Ovary (tissue), 9 donors: Measurements from ENCODE around the gene TGIF1. TPM values are rescaled to one million over a fixed set of nuclear protein-coding genes. Genes with fewer than 3 reads are reported as not detected.

Experiments
- DNase-seq, 5 donors: peaks; one replicate each; pipeline ENCODE4 v3.0.0-alpha.2; 2019 to 2020
- H3K27ac ChIP-seq, 2 donors: fragments of 200-600 bp; one replicate each; pipeline versions ENCODE4 v1.5.1 to v1.8.0; 2019 to 2022
- H3K27me3 ChIP-seq: fragments of 200-600 bp; one replicate; pipeline ENCODE4 v1.8.0; 2022
- H3K36me3 ChIP-seq: fragments of 200-600 bp; sonication (generic); one replicate; pipeline ENCODE4 v1.5.1; 2019
- H3K4me1 ChIP-seq: one replicate; pipeline ENCODE4 v1.8.1; 2013; ENCODE audit warnings: mild to moderate bottlenecking, moderate library complexity; ENCODE audit not compliant: insufficient read depth
- H3K4me3 ChIP-seq: fragments of 200-600 bp; sonication (generic); one replicate; pipeline ENCODE4 v1.5.1; 2017
- H3K9me3 ChIP-seq, 2 donors: fragments of 200-600 bp in 1 of 2; sonication (generic) in 1 of 2; one replicate each; pipeline versions ENCODE4 v1.5.1 to v1.8.1; 2013 to 2019; ENCODE audit warnings: mild to moderate bottlenecking in 1 of 2, moderate library complexity in 1 of 2
- EP300 ChIP-seq: sonication (generic); formaldehyde crosslinking; IDR thresholded peaks from one replicate; pipeline ENCODE4 v1.6.1; 2017; ENCODE audit warnings: antibody characterized with exemption
- POLR2A ChIP-seq: fragments of 450-650 bp; IDR thresholded peaks from one replicate; pipeline ENCODE4 v1.6.1; 2017; ENCODE audit warnings: antibody characterized with exemption, mild to moderate bottlenecking, moderate library complexity
- WGBS, 3 donors: extraction: QIAGEN DNeasy Blood & Tissue Kit in 1 of 3; methylation state at CpG; one replicate each; pipeline versions ENCODE4 v1.1.5 to v1.1.7; 2013 to 2017; 5-methylcytosine and 5-hydroxymethylcytosine counted together
- intact Hi-C, 4 donors: fragments of 100-400 bp; cut with DNase I; formaldehyde crosslinking; loops; one replicate each; pipeline versions ENCODE4 v1.11.0 to v1.15.1; 2022 to 2023
- polyA plus RNA-seq, 2 donors: library from polyadenylated mRNA; stranded (reverse); fragments of 200-250 nt in 1 of 2; fragments of 350-450 nt in 1 of 2; fragmentation: Illumina TruSeq in 1 of 2; extraction: RNeasy Lipid Tissue Mini Kit (QIAGEN cat#74804) in 1 of 2; gene quantifications; one replicate each; pipeline ENCODE4 v1.2.3, GENCODE V29; 2013 to 2014
- total RNA-seq, 7 donors: library from RNA; depleted of rRNA in 2 of 7; stranded (reverse); fragments of >200 nt in 2 of 7; fragmentation: NEBNext Ultra II Directional in 3 of 7; extraction: Animal tissue kit (Norgen Biotek cat#: 25700) in 3 of 7; gene quantifications; one replicate each; pipeline versions ENCODE4 v1.1.0 to v1.2.4, GENCODE V29; 2016 to 2023
- TF ChIP-seq, protein P1 (sequence below), 3 donors: fragments of 450-650 bp in 2 of 3; fragments of 200-600 bp in 1 of 3; IDR thresholded peaks; one replicate each; pipeline versions ENCODE4 v1.5.1 to v1.8.0; 2016 to 2022; ENCODE audit warnings: antibody characterized with exemption in 3 of 3, mild to moderate bottlenecking in 1 of 3
- donor health status: DM: no; HTN: no; CAD: no; lungs with moderate emphysema.
- donor health status: DM: no; HTN: no; CAD: no.
- donor health status: Bipolar disorder and iron deficiency.
- donor health status: DM: yes; HTN: yes; CAD: no.
- donor health status: DM: no; HTN: no; CAD: no.
- donor health status: DM: yes; HTN: yes; CAD: no.

Gene TGIF1
- total and polyA plus RNA-seq, 9 donors = 30.9 to 93.4 (median 64.0) TPM

DNA sequence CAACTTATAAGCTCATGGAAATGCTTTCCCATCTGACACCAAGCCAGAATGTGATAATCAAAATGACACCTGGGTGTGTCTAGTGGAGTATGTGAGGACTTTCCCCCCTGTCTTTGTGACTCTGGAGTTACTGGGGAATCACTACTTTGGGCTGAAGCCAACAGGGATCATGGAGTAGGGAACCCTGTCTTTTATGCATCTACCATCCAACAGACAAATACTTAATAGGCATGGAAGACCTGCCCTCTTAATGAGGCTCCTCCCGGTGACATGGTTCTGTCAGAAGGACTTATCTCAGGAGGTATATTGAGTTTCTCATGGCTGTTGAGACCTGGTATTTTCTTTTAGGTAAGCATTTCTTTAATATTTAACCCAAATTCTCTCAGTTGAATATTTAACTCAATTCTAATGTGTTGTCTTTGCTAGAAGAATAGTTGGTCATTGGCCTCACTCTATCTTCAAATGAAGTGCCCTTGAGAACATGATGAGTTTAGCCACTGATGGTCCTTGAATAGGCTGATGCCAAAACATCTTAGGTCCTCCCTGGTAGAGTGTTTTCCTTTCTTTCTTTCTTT lies 42.1 kb downstream of the TGIF1 start:
- Histone ChIP-seq H3K4me3 (no peak overlapping the region), H3K27ac (no peak overlapping the region), H3K9me3 (no peaks in the 10 kb centered on the region), H3K36me3 (no peaks in the 10 kb centered on the region), H3K27me3 (no peaks in the 10 kb centered on the region), H3K4me1 (no peaks in the 10 kb centered on the region)
- no peak for TF ChIP-seq EP300
- 40 to 96% (median 89%) methylated on average over 1 of the region's 1 CpG for WGBS, 3 donors
- intact Hi-C loops = loop anchor here in 1 of 4 donors (10.0 kb wide), 1 partner anchor 83 kb away; no protein-coding TSS in a partner anchor
- no peak for DNase-seq

DNA sequence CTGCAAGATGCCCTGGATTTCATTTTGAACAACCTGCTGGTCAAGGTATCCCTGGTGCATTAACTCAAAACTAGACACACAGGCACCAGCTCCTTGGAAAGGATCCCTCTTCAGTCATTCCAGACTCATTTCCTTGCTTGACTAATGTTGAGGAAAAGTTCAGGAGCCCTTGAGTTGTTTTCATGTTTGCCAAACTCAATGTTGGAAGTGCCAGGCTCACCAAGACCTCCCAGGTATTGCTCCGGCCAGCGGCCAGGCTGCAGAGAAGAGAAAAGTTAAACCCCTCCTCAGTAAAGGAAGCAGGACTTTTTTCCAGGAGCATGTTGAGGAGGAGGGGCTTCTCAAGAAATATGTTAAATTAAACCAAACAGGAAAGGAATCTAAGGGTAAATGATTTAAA lies 42.7 kb downstream of the TGIF1 start:
- intact Hi-C loops = loop anchor here in 1 of 4 donors (10.0 kb wide), 1 partner anchor 82 kb away; no protein-coding TSS in a partner anchor
- 85 to 98% (median 85%) methylated on average over 2 of the region's 2 CpGs for WGBS, 3 donors
- Histone ChIP-seq H3K4me1 (no peaks in the 10 kb centered on the region), H3K27ac (no peak overlapping the region), H3K4me3 (no peak overlapping the region), H3K9me3 (no peaks in the 10 kb centered on the region), H3K27me3 (no peaks in the 10 kb centered on the region), H3K36me3 (no peaks in the 10 kb centered on the region)
- TF ChIP-seq, protein P1, sequence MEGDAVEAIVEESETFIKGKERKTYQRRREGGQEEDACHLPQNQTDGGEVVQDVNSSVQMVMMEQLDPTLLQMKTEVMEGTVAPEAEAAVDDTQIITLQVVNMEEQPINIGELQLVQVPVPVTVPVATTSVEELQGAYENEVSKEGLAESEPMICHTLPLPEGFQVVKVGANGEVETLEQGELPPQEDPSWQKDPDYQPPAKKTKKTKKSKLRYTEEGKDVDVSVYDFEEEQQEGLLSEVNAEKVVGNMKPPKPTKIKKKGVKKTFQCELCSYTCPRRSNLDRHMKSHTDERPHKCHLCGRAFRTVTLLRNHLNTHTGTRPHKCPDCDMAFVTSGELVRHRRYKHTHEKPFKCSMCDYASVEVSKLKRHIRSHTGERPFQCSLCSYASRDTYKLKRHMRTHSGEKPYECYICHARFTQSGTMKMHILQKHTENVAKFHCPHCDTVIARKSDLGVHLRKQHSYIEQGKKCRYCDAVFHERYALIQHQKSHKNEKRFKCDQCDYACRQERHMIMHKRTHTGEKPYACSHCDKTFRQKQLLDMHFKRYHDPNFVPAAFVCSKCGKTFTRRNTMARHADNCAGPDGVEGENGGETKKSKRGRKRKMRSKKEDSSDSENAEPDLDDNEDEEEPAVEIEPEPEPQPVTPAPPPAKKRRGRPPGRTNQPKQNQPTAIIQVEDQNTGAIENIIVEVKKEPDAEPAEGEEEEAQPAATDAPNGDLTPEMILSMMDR (IDR thresholded peaks at IDR 0.05) = no peak
- TF ChIP-seq POLR2A (no peak), EP300 (no peak)
- DNase-seq = no peak

DNA sequence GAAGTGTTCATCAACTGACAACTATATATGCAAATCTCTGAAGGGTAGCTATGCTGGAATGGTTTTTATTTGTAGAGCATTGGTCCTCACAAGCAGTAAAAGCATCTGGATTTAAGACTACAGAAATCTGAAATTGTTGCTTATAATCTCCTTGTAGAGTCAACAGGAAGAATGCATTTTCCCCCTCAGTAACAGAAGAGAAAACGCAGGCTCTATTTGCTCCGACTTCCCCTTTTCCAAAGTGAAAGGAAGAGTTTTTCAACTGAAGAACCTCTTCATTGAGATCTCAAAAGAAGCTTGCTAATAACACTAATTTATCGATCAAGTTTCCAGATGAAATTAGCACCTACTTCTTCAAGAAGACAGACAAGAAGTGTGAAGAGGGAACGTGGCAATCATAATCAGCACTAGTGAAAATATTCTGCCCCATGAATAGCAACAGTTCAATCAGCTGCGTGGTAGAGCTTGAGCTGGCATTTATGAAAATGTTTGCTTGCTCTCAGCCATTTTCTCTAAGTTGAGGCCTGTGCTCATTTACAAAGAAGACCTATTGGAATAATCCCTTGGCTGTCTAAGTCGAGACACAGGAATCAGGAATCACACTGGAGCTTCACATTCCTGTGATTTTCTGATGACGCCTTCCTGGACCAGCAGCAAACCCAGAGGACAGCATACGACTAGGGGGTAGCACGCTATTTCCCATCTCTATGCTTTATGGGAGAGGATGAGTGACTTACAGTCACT lies 43.7 kb downstream of the TGIF1 start:
- no peaks in the 10 kb centered on the region for H3K9me3 ChIP-seq
- H3K4me1 ChIP-seq = no peaks in the 10 kb centered on the region
- no peak overlapping the region for H3K27ac ChIP-seq
- no peaks in the 10 kb centered on the region for H3K27me3 ChIP-seq
- 85 to 88% (median 86%) methylated on average over 9 of the region's 9 CpGs for WGBS, 3 donors
- no peak for DNase-seq
- TF ChIP-seq POLR2A (no peak), EP300 (no peak)
- TF ChIP-seq, protein P1 (IDR thresholded peaks at IDR 0.05) = no peak
- intact Hi-C loops = loop anchor here in 1 of 4 donors (10.0 kb wide), 1 partner anchor 81 kb away; no protein-coding TSS in a partner anchor
- H3K4me3 ChIP-seq = no peak overlapping the region
- no peaks in the 10 kb centered on the region for H3K36me3 ChIP-seq

DNA sequence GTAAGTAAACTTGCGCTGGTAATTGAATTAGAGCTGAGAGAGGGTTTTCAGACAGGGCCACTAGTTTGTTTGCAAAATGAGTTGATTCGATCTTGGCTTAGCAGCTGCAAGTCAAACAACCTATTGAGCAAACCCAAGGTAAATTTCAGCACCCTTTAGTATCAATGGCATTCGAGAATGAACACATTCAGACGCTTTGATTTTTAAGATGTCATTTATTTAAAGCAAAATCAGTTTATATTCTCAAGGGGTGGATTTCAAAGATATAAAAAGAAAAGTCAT lies 44.2 kb downstream of the TGIF1 start:
- H3K4me3 ChIP-seq = no peak overlapping the region
- 86 to 90% (median 88%) methylated on average over 4 of the region's 4 CpGs for WGBS, 3 donors
- H3K36me3 ChIP-seq = no peaks in the 10 kb centered on the region
- no peak for TF ChIP-seq POLR2A
- no peak for TF ChIP-seq EP300
- TF ChIP-seq, protein P1 (IDR thresholded peaks at IDR 0.05) = no peak
- H3K27me3 ChIP-seq = no peaks in the 10 kb centered on the region
- H3K27ac ChIP-seq = no peak overlapping the region
- no peaks in the 10 kb centered on the region for H3K4me1 ChIP-seq
- intact Hi-C loops = loop anchor here in 1 of 4 donors (10.0 kb wide), 1 partner anchor 81 kb away; no protein-coding TSS in a partner anchor
- DNase-seq = no peak
- no peaks in the 10 kb centered on the region for H3K9me3 ChIP-seq

DNA sequence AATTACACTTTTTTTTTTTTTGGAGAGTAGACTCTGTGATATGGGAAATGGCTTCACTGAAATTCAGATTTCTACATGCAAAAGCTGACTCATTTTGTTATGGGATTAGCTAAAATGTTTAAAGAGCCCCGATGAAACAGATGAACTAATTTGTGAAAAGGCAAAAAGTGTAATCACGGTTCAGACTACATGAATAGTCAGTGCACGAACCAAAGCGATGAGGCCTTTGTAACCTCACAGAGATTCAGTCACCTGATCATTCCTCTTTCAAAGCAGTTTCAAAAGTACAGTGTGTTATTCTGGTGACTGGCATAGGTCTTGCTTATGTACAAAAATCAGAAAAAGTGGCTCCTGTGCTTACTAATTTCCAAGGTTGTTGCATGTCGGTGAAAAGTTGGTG lies 44.6 kb downstream of the TGIF1 start:
- no peaks in the 10 kb centered on the region for H3K36me3 ChIP-seq
- no peak for DNase-seq
- 94 to 97% (median 95%) methylated on average over 5 of the region's 5 CpGs for WGBS, 3 donors
- H3K9me3 ChIP-seq = no peaks in the 10 kb centered on the region
- H3K4me1 ChIP-seq = peaks cover 2% of the 10 kb centered on the region
- TF ChIP-seq, protein P1 (IDR thresholded peaks at IDR 0.05) = no peak
- TF ChIP-seq POLR2A (no peak), EP300 (no peak)
- H3K27ac ChIP-seq = no peak overlapping the region
- intact Hi-C loops = loop anchor here in 1 of 4 donors (10.0 kb wide), 1 partner anchor 80 kb away; no protein-coding TSS in a partner anchor
- no peaks in the 10 kb centered on the region for H3K27me3 ChIP-seq
- no peak overlapping the region for H3K4me3 ChIP-seq
